Astrocyte (in vitro differentiated cells and primary cell): Measurements from ENCODE around the gene ZNF586.

Source experiments
- CTCF ChIP-seq: IDR thresholded peaks from 2 replicates; pipeline ENCODE4 v1.5.1; 2011; ENCODE audit warnings: low read depth, mild to moderate bottlenecking, inconsistent platforms, low read length, moderate library complexity; ENCODE audit not compliant: insufficient read depth
- EZH2 ChIP-seq: IDR thresholded peaks from 2 replicates; pipeline ENCODE4 v1.6.1; 2012; ENCODE audit warnings: mild to moderate bottlenecking, low read length, inconsistent platforms; ENCODE audit not compliant: insufficient read depth

GRCh38 chr19:57800696-57801095 lies 31.2 kb downstream of the ZNF586 start:
- TF ChIP-seq CTCF (no peak), EZH2 (no peak)
